Daoy (cell line): Measurements from ENCODE around the gene DIP2C. TPM values are rescaled to one million over a fixed set of nuclear protein-coding genes. Genes with fewer than 3 reads are reported as not detected.

Experiments
- DNase-seq: peaks from one replicate; pipeline ENCODE4 v3.0.0-alpha.2; 2015; ENCODE audit warnings: low read depth
- total RNA-seq: library from RNA; depleted of rRNA; stranded (reverse); fragments of >200 nt; shearing (Covaris generic); gene quantifications from 2 replicates; pipeline ENCODE4 v1.2.3, GENCODE V29; 2014

DIP2C gene
- total RNA-seq, 1 experiment from 2014 or later = 2.7 TPM

- no peak for DNase-seq
These were observed 298.2 kb downstream of the DIP2C start for GRCh38 chr10:391305-391704.

- no peak for DNase-seq
These were observed 298.9 kb downstream of the DIP2C start for GRCh38 chr10:390449-391100.

- DNase-seq = no peak
These were observed 299.5 kb downstream of the DIP2C start for GRCh38 chr10:389836-390448.

GRCh38 chr10:389261-389790 lies 300.1 kb downstream of the DIP2C start:
- DNase-seq = no peak

- DNase-seq = no peak
These were observed 300.8 kb downstream of the DIP2C start for GRCh38 chr10:388661-389045.

GRCh38 chr10:387909-388660 lies 301.4 kb downstream of the DIP2C start:
- no peak for DNase-seq

- DNase-seq = no peak
These were observed 301.9 kb downstream of the DIP2C start for GRCh38 chr10:387593-387891.

- no peak for DNase-seq
These were observed 302.5 kb downstream of the DIP2C start for GRCh38 chr10:386771-387592.

GRCh38 chr10:385571-386300 lies 303.7 kb downstream of the DIP2C start:
- DNase-seq = no peak

GRCh38 chr10:384538-385305 lies 304.7 kb downstream of the DIP2C start:
- no peak for DNase-seq

GRCh38 chr10:383519-383918 lies 305.9 kb downstream of the DIP2C start:
- DNase-seq = no peak

- DNase-seq = no peak
These were observed 307.7 kb downstream of the DIP2C start for GRCh38 chr10:381805-382204.

- no peak for DNase-seq
These were observed 308.1 kb downstream of the DIP2C start for GRCh38 chr10:381346-381745.

- DNase-seq = no peak
These were observed 309.0 kb downstream of the DIP2C start for GRCh38 chr10:380313-380940.

GRCh38 chr10:378930-379704 lies 310.4 kb downstream of the DIP2C start:
- no peak for DNase-seq

GRCh38 chr10:378230-378929 lies 311.1 kb downstream of the DIP2C start:
- no peak for DNase-seq

GRCh38 chr10:377228-377627 lies 312.2 kb downstream of the DIP2C start:
- DNase-seq = no peak

GRCh38 chr10:375815-376505 lies 313.5 kb downstream of the DIP2C start:
- no peak for DNase-seq
